Uterus (tissue), 2 donors: ENCODE data around the gene RACGAP1.

ENCODE experiments used
- POLR2A ChIP-seq, 2 donors: fragments of 450-650 bp; IDR thresholded peaks; one replicate each; pipeline ENCODE4 v1.6.1; 2016; ENCODE audit warnings: antibody characterized with exemption in 2 of 2, mild to moderate bottlenecking in 1 of 2, moderate library complexity in 1 of 2
- TF ChIP-seq, protein P1 (sequence below), 4 experiments: fragments of 200-600 bp in 2 of 4; fragments of 450-650 bp in 2 of 4; sonication (generic) in 2 of 4; IDR thresholded peaks; one replicate each; pipeline ENCODE4 v1.5.1; 2016 to 2019; ENCODE audit warnings: antibody characterized with exemption in 4 of 4, mild to moderate bottlenecking in 2 of 4, moderate library complexity in 1 of 4

DNA sequence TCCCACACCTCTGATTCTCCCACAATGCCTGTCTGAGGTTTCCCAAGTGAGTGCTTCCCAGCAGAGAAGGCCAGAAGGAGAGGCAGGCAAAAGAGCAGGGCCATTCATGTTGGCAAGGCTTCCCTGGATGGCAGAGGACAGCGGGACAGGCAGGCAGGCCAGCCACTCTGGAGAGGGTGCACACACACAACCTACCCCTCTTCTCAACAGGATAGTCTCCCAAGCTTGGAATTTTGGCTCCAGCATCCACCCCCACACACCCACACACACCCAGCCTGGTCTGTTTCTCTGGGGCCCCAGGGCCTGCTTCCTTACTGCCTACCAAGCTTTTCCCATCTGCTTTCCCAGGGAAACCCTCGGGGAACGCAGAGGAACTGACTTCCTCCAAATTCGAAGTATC is 15.4 kb upstream of the RACGAP1 start:
- TF ChIP-seq, protein P1, sequence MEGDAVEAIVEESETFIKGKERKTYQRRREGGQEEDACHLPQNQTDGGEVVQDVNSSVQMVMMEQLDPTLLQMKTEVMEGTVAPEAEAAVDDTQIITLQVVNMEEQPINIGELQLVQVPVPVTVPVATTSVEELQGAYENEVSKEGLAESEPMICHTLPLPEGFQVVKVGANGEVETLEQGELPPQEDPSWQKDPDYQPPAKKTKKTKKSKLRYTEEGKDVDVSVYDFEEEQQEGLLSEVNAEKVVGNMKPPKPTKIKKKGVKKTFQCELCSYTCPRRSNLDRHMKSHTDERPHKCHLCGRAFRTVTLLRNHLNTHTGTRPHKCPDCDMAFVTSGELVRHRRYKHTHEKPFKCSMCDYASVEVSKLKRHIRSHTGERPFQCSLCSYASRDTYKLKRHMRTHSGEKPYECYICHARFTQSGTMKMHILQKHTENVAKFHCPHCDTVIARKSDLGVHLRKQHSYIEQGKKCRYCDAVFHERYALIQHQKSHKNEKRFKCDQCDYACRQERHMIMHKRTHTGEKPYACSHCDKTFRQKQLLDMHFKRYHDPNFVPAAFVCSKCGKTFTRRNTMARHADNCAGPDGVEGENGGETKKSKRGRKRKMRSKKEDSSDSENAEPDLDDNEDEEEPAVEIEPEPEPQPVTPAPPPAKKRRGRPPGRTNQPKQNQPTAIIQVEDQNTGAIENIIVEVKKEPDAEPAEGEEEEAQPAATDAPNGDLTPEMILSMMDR (IDR thresholded peaks at IDR 0.05) = no peak
- TF ChIP-seq POLR2A (IDR thresholded peaks at IDR 0.05) = no peak
